Astrocyte of the cerebellum (primary cell): Measurements from ENCODE around the gene RAB5IF.

Experiments
- DNase-seq: peaks from one replicate; pipeline ENCODE4 v3.0.0-alpha.2; 2011; ENCODE audit warnings: low read depth
- H3K4me3 ChIP-seq: 2 replicates; pipeline ENCODE4 v1.5.1; 2011; ENCODE audit warnings: mild to moderate bottlenecking, low read depth, low read length, moderate library complexity
- CTCF ChIP-seq: IDR thresholded peaks from 2 replicates; pipeline ENCODE4 v1.5.1; 2012; ENCODE audit warnings: low read length, low read depth, moderate library complexity, mild to moderate bottlenecking; ENCODE audit errors: missing control alignments
- in situ Hi-C: cut with HindIII; loops from 2 replicates; pipeline ENCODE4 v1.10.0; 2017; ENCODE audit warnings: low sequenced_read_pairs

The RAB5IF gene

DNA sequence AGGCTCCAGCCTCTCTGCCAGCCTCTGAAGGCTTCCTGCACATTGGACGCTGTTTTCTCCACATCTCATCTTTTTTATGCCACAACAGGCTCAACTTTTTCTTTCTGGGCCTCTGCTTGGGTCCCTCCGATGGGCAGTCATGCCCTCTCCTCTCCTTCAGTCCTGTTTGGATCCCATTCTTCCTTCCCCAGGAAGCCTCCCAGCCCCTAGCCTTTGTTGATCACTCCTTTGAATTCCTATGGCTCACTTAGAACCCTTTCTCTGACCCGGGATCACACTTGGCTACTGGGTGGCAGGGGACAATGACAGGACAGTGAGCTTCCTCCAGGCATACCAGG is 35.9 kb downstream of the RAB5IF start:
- in situ Hi-C loops, result loop anchor here (5.0 kb wide), 1 partner anchor 101 kb away; no protein-coding TSS in a partner anchor
- no peak overlapping the region for H3K4me3 ChIP-seq
- no peak for DNase-seq
- no peak for TF ChIP-seq CTCF

GRCh38 chr20:36642136-36642535 is 36.6 kb downstream of the RAB5IF start:
- in situ Hi-C loops, result loop anchor here (5.0 kb wide), 1 partner anchor 100 kb away; no protein-coding TSS in a partner anchor
- no peak overlapping the region for H3K4me3 ChIP-seq
- TF ChIP-seq CTCF, result no peak
- DNase-seq, result no peak

- in situ Hi-C loops, result loop anchor here (5.0 kb wide), 1 partner anchor 98 kb away; no protein-coding TSS in a partner anchor
- DNase-seq, result no peak
- H3K4me3 ChIP-seq, result no peak overlapping the region
- TF ChIP-seq CTCF, result no peak
These were observed 38.6 kb downstream of the RAB5IF start for GRCh38 chr20:36644032-36644705.

GRCh38 chr20:36644706-36645095 is 39.1 kb downstream of the RAB5IF start:
- in situ Hi-C loops, result loop anchor here (5.0 kb wide), 1 partner anchor 98 kb away; no protein-coding TSS in a partner anchor
- H3K4me3 ChIP-seq, result no peak overlapping the region
- DNase-seq, result no peak
- no peak for TF ChIP-seq CTCF

GRCh38 chr20:36645353-36645752 is 39.8 kb downstream of the RAB5IF start:
- DNase-seq, result no peak
- in situ Hi-C loops, result no loop called here
- H3K4me3 ChIP-seq, result no peak overlapping the region

GRCh38 chr20:36645998-36646397 is 40.4 kb downstream of the RAB5IF start, which contains the start of gene SLA2:
SLA2 (minus strand) TSS chr20:36646196; CDS start chr20:36641335, 4,861 bp downstream.
- DNase-seq, result no peak
- H3K4me3 ChIP-seq, result no peak within 1 kb of the TSS
- no peak for TF ChIP-seq CTCF
- in situ Hi-C loops, result no loop called here

More at GRCh38 chr20:36645353-36645752, 39.8 kb downstream of the RAB5IF start:
- TF ChIP-seq CTCF, result no peak

DNA sequence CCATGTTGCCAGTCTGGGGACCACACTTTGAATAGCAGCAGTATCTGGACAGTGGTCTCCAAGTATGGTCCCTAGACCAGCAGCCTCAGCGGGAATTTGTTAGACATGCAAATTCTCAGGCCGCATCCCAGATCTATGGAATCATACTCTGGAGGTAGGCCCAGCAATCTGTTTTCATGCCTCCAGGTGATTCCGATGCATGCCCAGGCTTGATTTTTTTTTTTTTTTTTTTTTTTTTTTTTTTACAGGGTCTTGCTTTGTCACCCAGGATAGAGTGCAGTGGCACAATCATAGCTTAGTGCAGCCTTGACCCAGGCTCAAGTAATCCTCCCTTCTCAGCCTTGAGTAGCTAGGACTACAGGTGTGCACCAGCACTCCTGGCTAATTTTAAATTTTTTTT is 41.1 kb downstream of the RAB5IF start:
- no peak for DNase-seq
- in situ Hi-C loops, result no loop called here
- no peak for TF ChIP-seq CTCF
- H3K4me3 ChIP-seq, result no peak overlapping the region
